ENCODE results near the gene CYP4F8. TPM values are rescaled to one million over a fixed set of nuclear protein-coding genes. Genes with fewer than 3 reads are reported as not detected.
"Not testable (repeated sequence)": the region's sequence is repeated elsewhere in the genome, so short reads cannot be mapped to it uniquely, and the experiment has no call there.

CYP4F8 gene
- total RNA-seq, 1 experiment from 2014 or later = not detected

DNA sequence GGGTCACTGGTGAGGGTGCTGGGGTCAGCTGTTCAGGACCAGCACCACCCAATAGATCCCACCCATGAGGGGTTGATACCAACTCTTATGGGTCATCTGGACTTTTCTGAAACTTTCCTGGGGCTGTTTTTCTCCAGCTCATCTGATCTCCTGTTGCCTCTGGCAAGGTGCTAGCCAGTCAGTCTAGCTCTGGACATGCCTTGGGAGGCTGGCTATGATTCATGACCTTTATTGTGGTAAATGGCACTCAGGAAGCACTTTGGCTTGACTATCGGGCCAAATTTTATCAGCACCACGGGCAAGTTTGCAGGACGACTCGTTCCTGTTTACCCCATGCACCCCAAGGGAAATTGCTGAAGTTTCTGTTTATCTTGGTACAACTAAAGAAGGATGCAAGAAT is 21.3 kb upstream of the CYP4F8 start:
- H3K27ac ChIP-seq (ENCODE audit: low read length); H3K4me3 ChIP-seq (ENCODE audit: low read depth in 2 of 2, low read length in 2 of 2); H3K9me3 ChIP-seq (ENCODE audit: control insufficient read depth, insufficient read depth, low read depth, low read length); intact Hi-C loops (cut with micrococcal nuclease; ENCODE audit: unreplicated experiment); BruUV-seq (replicated peaks); H3K4me1 ChIP-seq (ENCODE audit: control insufficient read depth, insufficient read depth, low read length); in situ Hi-C loops (cut with HindIII; ENCODE audit: low pct_unique_long_range_greater_than_20kb, low sequenced_read_pairs); POLR2A ChIA-PET; ATAC-seq; H3K27me3 ChIP-seq (ENCODE audit: control insufficient read depth, insufficient read depth, low read length); H3K36me3 ChIP-seq (ENCODE audit: control insufficient read depth, insufficient read depth, low read length); DNase-seq (ENCODE audit: low read depth, low spot score): not testable (repeated sequence)
- CTCF ChIA-PET = interaction anchor here (0.6 kb wide), 1 partner anchor 587 kb away, joined by 3 read pairs; no protein-coding TSS in a partner anchor

DNA sequence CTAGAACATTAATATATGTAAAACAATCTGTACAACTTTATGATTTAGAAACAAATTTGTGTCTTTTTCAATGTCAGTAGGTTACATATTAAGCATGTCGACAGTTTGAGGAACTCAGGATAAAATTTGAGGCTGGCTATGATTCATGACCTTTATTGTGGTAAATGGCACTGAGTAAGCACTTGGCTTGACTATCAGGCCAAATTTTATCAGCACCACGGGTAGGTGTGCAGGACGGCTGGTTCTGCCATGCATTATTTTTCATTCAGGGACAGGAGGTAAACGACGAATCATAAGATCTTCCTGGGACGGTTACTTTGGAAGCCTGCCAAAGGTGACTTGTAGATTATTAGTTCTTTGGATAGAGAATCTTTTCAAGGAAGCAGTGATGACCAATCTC is 19.9 kb upstream of the CYP4F8 start:
- no peak overlapping the region for H3K27ac ChIP-seq (ENCODE audit: low read length)
- ChIA-PET POLR2A (no interaction called here), CTCF (no interaction called here)
- H3K36me3 ChIP-seq (ENCODE audit: control insufficient read depth, insufficient read depth, low read length) = no peaks in the 10 kb centered on the region
- no peak overlapping the region for H3K4me3 ChIP-seq (ENCODE audit: low read depth in 2 of 2, low read length in 2 of 2)
- ATAC-seq = no peak
- intact Hi-C loops (cut with micrococcal nuclease; ENCODE audit: unreplicated experiment) = no loop called here
- BruUV-seq (replicated peaks) = no TSS peak
- no peaks in the 10 kb centered on the region for H3K4me1 ChIP-seq (ENCODE audit: control insufficient read depth, insufficient read depth, low read length)
- H3K27me3 ChIP-seq (ENCODE audit: control insufficient read depth, insufficient read depth, low read length) = no peaks in the 10 kb centered on the region; the same call in 1 of the 2 replicates
- H3K9me3 ChIP-seq (ENCODE audit: control insufficient read depth, insufficient read depth, low read depth, low read length) = no peaks in the 10 kb centered on the region
- no peak for DNase-seq (ENCODE audit: low read depth, low spot score)
- in situ Hi-C loops (cut with HindIII; ENCODE audit: low pct_unique_long_range_greater_than_20kb, low sequenced_read_pairs) = no loop called here
- TF ChIP-seq POLR2AphosphoS5 (IDR thresholded peaks at IDR 0.05; ENCODE audit: low read depth, low read length) (no peak), TCF7L2 (IDR thresholded peaks at IDR 0.05; ENCODE audit: low read depth, low read length) (no peak), SIN3A (IDR thresholded peaks at IDR 0.05; ENCODE audit: borderline replicate concordance, insufficient read depth, low read depth, low read length) (no peak)
- TF ChIP-seq, protein P1, sequence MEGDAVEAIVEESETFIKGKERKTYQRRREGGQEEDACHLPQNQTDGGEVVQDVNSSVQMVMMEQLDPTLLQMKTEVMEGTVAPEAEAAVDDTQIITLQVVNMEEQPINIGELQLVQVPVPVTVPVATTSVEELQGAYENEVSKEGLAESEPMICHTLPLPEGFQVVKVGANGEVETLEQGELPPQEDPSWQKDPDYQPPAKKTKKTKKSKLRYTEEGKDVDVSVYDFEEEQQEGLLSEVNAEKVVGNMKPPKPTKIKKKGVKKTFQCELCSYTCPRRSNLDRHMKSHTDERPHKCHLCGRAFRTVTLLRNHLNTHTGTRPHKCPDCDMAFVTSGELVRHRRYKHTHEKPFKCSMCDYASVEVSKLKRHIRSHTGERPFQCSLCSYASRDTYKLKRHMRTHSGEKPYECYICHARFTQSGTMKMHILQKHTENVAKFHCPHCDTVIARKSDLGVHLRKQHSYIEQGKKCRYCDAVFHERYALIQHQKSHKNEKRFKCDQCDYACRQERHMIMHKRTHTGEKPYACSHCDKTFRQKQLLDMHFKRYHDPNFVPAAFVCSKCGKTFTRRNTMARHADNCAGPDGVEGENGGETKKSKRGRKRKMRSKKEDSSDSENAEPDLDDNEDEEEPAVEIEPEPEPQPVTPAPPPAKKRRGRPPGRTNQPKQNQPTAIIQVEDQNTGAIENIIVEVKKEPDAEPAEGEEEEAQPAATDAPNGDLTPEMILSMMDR (IDR thresholded peaks at IDR 0.05) = no peak
- TF ChIP-seq, protein P2, sequence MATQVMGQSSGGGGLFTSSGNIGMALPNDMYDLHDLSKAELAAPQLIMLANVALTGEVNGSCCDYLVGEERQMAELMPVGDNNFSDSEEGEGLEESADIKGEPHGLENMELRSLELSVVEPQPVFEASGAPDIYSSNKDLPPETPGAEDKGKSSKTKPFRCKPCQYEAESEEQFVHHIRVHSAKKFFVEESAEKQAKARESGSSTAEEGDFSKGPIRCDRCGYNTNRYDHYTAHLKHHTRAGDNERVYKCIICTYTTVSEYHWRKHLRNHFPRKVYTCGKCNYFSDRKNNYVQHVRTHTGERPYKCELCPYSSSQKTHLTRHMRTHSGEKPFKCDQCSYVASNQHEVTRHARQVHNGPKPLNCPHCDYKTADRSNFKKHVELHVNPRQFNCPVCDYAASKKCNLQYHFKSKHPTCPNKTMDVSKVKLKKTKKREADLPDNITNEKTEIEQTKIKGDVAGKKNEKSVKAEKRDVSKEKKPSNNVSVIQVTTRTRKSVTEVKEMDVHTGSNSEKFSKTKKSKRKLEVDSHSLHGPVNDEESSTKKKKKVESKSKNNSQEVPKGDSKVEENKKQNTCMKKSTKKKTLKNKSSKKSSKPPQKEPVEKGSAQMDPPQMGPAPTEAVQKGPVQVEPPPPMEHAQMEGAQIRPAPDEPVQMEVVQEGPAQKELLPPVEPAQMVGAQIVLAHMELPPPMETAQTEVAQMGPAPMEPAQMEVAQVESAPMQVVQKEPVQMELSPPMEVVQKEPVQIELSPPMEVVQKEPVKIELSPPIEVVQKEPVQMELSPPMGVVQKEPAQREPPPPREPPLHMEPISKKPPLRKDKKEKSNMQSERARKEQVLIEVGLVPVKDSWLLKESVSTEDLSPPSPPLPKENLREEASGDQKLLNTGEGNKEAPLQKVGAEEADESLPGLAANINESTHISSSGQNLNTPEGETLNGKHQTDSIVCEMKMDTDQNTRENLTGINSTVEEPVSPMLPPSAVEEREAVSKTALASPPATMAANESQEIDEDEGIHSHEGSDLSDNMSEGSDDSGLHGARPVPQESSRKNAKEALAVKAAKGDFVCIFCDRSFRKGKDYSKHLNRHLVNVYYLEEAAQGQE (IDR thresholded peaks at IDR 0.05; ENCODE audit: insufficient read depth in 1 of 2, low read depth in 2 of 2, low read length in 1 of 2) = no peak

DNA sequence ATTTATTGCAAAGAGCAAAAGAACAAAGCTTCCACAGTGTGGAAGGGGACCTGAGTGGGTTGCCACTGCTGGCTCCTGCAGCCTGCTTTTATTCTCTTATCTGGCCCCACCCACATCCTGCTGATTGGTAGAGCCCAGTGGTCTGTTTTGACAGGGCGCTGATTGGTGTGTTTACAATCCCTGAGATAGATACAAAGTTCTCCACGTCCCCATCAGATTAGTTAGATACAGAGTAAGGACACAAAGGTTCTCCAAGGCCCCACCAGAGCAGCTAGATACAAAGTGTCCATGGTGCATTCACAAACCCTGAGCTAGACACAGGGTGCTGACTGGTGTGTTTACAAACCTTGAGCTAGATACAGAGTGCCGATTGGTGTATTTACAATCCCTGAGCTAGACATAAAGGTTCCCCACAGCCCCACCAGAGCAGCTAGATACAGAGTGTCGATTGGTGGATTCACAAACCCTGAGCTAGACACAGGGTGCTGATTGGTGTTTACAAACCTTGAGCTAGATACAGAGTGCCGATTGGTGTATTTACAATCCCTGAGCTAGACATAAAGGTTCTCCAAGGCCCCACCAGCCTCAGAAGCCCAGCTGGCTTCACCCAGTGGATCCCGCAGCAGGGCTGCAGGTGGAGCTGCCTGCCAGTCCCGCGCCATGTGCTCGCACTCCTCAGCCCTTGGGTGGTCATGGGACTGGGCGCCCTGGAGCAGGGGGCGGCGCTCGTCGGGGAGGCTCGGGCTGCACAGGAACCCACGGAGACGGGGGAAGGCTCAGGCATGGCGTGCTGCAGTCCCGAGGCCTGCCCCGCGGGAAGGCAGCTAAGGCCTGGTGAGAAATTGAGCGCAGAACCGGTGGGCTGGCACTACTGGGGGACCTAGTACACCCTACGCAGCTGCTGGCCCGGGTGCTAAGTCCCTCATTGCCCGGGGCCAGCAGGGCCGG is 6.8 kb upstream of the CYP4F8 start:
- H3K9me3 ChIP-seq (ENCODE audit: control insufficient read depth, insufficient read depth, low read depth, low read length); DNase-seq (ENCODE audit: low read depth, low spot score); in situ Hi-C loops (cut with HindIII; ENCODE audit: low pct_unique_long_range_greater_than_20kb, low sequenced_read_pairs); H3K4me3 ChIP-seq (ENCODE audit: low read depth in 2 of 2, low read length in 2 of 2); CTCF ChIA-PET; H3K27ac ChIP-seq (ENCODE audit: low read length); POLR2A ChIA-PET; ATAC-seq; H3K27me3 ChIP-seq (ENCODE audit: control insufficient read depth, insufficient read depth, low read length); H3K36me3 ChIP-seq (ENCODE audit: control insufficient read depth, insufficient read depth, low read length); intact Hi-C loops (cut with micrococcal nuclease; ENCODE audit: unreplicated experiment); BruUV-seq (replicated peaks); H3K4me1 ChIP-seq (ENCODE audit: control insufficient read depth, insufficient read depth, low read length): not testable (repeated sequence)
